Measurements from ENCODE around the gene INHA.
A peak's percentile ranks its signal among the peaks of the same experiment; 100 is the strongest.

Gene INHA

GRCh38 chr2:219572237-219573001, at the start of gene INHA:
TSS of gene INHA (plus strand) at chr2:219572310. CDS start at chr2:219572375, 65 bp downstream.
- no peak for DNase-seq (ENCODE audit: low read depth)

- DNase-seq (ENCODE audit: low read depth) = no peak
These were observed 49.0 kb upstream of the INHA start for GRCh38 chr2:219523031-219523671.

GRCh38 chr2:219524817-219525216, 47.3 kb upstream of the INHA start:
- DNase-seq (ENCODE audit: low read depth) = no peak

GRCh38 chr2:219525533-219526232, 46.4 kb upstream of the INHA start:
- DNase-seq (ENCODE audit: low read depth) = no peak

- DNase-seq (ENCODE audit: low read depth) = no peak
These were observed 45.6 kb upstream of the INHA start for GRCh38 chr2:219526320-219527075.

GRCh38 chr2:219527076-219527394, 45.1 kb upstream of the INHA start:
- DNase-seq (ENCODE audit: low read depth) = no peak

- DNase-seq (ENCODE audit: low read depth) = no peak
These were observed 44.6 kb upstream of the INHA start for GRCh38 chr2:219527472-219527871.

- DNase-seq (ENCODE audit: low read depth) = peak; percentile 77
These were observed 41.8 kb upstream of the INHA start for GRCh38 chr2:219530048-219530963.

- no peak for DNase-seq (ENCODE audit: low read depth)
These were observed 40.3 kb upstream of the INHA start for GRCh38 chr2:219531639-219532377.

GRCh38 chr2:219532378-219532649, 39.8 kb upstream of the INHA start:
- no peak for DNase-seq (ENCODE audit: low read depth)

GRCh38 chr2:219533930-219534661, 38.0 kb upstream of the INHA start:
- DNase-seq (ENCODE audit: low read depth) = no peak

- no peak for DNase-seq (ENCODE audit: low read depth)
These were observed 35.7 kb upstream of the INHA start for GRCh38 chr2:219536425-219536824.

GRCh38 chr2:219536967-219537366, 35.1 kb upstream of the INHA start:
- DNase-seq (ENCODE audit: low read depth) = no peak

GRCh38 chr2:219537657-219538488, 34.2 kb upstream of the INHA start:
- DNase-seq (ENCODE audit: low read depth) = no peak

- no peak for DNase-seq (ENCODE audit: low read depth)
These were observed 33.6 kb upstream of the INHA start for GRCh38 chr2:219538504-219538951.

- DNase-seq (ENCODE audit: low read depth) = no peak
These were observed 32.9 kb upstream of the INHA start for GRCh38 chr2:219538956-219539788.

GRCh38 chr2:219539926-219540678, 32.0 kb upstream of the INHA start:
- DNase-seq (ENCODE audit: low read depth) = no peak

Measured in stimulated activated CD8-positive, alpha-beta memory T cell treated with anti-CD3 and anti-CD28 coated beads, Interleukin-15, amount 100 ng/mL, for 1 hour (primary cell).